Urothelium cell line (cell line): ENCODE results near the gene PLAC1.
A peak's percentile ranks its signal among the peaks of the same experiment; 100 is the strongest.

Experiments used
- DNase-seq: peaks from one replicate; pipeline ENCODE4 v3.0.0; 2011; ENCODE audit warnings: low spot score, mixed read lengths
- FAIRE-seq: peaks from 2 replicates; lab custom pipeline; 2011; peaks lifted over from hg19 to GRCh38; lab: Jason Lieb, UNC

Gene PLAC1

DNA sequence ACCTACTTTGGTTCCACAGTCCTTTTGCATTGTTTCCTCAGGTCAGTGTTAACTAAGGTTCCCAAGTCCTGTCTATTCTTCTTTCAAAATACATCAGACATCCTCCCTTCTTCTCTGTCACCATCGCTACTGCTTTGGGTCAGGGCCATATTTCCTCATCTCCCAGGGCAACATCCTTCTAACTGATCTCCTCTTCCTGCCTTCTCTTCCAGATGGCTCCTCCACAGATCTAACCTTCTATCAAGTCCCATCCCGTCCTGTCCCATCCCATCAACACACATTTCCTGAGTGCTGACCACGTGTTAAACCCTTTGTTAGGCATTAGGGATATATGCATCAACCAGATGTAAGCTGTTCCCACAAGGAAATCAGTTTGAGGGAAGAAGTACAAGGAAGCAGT is 25.9 kb downstream of the PLAC1 start:
- no peak for FAIRE-seq
- DNase-seq: no peak

DNA sequence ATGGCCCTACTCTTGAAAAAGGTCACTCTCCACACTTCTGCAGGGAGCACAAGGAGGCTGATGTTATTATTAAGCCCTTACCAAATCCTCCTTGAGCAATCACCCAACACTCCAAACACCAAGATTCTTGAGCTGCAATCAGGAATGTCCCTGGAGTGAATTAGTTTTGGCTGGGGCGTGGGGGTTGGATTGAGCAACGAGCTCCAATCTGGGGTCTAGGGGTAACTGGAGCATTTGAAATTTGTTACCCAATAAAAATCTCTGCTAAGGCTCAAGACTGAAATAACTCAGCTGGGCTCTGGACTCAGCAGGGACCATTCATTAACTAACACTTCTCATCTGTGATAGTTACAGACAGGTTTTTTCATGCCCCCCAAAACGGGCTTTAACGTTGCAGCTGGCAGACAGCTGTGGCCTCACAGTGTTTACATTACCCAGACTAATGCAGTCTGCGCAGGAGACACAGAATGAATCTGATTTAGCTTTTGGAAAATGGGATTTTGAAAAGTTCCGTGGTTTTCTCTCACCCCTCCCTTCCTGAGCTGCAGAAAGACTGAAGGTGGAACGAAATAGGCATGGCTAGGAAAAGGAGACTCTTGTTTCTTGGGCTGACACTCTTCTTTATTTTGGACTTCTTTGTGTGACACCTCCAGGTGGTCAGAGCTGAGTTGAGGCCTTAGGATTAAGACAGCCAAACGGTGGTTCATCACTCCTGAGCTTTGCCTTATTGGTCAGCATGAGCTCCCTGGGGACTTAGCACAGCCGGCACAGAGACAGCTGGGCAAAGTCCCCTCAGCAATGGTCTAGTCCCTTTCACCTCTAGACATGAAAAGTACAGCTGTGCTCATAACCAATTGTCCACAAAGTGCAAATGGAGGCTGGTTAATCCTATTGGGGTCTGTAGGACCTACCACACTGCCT is 26.6 kb downstream of the PLAC1 start:
- DNase-seq: no peak
- no peak for FAIRE-seq

DNA sequence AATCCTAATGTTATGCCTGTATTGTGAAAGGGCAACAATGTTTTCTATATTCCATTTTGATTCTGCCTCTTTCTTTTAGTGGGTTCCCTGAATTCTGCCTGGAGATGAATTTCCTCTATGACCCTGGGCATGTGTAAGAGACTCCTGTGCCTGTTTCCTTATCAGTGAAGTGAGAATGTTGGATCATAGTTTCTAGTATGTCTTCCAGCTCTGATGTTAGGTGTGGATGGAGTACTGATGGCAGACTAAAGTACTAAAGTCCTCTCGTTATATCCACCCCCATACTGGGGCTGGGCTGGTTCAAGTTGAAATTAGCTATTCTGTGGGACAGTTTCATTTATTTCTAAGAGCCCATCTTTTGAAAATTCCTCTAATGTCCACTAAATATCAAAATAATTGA is 29.6 kb downstream of the PLAC1 start:
- DNase-seq (no peak), FAIRE-seq (no peak)

DNA sequence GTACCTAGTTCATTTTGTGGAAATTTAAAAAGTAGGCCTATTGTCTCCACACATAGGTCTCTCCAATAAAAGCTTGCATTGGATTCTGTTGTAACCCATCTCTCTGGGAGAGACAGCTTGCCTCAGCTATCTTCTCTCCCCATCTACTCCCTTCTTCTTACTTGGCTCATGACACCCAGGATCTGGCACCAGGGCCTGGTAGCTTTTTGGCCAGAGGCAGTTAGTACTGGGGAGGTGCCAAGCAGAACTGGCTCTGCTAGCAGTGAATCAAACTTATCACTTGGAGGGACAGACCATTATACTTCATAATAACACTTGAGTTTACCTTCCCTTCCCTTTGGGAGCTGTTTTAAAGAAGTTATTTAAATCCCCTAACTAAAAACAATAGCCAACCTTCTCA is 31.8 kb downstream of the PLAC1 start:
- FAIRE-seq: no peak
- no peak for DNase-seq

DNA sequence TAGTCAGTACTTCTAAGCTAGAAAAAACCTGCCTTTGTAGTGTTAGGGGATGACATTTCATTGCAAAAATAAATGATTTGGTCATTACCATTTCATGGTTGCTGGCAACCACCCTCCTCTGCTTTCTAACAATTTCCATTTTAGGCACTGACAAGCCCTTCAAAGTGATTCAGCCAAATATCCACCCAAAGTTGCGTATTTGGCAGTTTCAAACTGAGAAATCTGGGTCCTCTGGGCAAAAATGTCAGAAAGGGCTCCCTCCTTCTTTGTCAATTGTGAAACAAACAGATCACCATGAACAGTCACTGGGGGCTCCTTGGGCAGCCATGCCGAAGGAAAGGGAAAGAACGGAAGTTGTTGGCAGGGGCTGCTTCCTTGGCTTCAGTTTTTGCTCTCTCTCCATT is 33.0 kb downstream of the PLAC1 start:
- DNase-seq (no peak), FAIRE-seq (no peak)

DNA sequence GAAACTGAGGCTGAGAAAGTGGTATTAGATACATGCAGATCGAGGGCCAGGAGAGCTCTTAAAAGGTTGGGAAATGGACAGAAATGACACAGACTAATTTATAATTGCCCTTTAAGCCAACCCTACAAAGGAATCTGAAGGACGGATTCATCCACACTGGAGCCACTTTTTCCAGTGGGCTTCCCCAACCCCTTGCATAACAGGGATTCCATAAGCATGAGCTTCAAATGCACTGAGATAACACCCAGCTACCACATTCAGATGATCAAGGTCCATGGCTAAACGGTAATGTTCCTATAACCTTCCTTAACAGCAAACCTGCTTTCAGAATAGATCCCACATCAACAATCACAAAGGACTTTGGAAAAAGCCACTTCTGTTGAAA is 34.2 kb downstream of the PLAC1 start:
- DNase-seq: no peak
- FAIRE-seq: no peak

DNA sequence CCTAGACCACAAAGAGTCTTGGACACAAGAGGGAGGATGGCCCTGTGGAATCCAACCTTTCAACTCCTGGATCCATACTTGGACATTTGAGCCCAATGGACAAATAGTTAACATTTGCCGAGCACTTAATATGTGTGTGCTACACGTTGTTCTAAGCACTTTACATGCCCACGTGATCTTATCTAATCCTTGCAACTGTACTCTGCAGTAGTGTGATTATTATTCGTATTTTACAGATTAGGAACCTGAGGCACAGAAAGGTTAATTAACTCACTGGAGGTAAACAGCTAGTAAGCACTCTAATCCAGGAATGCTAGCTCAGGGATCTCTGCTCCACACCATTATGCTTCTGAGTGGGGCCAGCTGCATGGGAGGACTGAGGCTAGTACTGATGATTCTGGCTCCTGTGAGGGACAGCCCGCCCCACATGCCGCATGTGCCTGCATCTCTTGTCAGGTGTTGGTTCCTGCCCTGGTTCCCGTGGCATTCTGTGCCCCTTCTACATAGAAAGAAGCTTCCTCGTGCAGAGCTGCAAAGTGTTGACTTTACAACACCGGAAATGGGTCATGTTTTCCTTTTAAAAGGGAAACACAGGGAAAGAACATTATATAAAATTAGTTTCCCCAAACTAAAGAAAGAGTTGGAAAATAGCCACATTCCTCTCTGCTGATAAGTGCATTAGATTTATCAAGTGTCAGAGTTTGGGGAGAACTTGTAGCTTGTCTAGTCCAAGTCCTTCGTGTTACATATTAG is 34.8 kb downstream of the PLAC1 start:
- DNase-seq: no peak
- no peak for FAIRE-seq

DNA sequence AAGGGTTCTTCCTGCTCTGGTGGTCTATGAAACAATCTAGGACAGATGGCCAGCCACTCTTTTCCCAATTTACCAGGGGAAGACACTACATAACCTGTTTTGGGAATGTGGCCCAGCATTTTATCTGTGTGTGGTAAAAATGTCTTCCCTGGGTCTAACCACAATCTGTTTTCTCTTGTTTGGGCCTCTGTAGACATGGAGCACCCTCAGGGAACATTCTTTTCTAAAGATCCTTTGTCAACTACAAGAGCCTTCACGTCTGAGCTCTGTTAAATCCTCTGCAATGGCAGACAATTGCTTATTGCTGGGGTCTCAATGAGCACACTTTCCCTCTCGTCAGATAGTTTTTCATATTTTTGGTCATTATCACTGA is 35.5 kb downstream of the PLAC1 start:
- DNase-seq: no peak
- FAIRE-seq: no peak

DNA sequence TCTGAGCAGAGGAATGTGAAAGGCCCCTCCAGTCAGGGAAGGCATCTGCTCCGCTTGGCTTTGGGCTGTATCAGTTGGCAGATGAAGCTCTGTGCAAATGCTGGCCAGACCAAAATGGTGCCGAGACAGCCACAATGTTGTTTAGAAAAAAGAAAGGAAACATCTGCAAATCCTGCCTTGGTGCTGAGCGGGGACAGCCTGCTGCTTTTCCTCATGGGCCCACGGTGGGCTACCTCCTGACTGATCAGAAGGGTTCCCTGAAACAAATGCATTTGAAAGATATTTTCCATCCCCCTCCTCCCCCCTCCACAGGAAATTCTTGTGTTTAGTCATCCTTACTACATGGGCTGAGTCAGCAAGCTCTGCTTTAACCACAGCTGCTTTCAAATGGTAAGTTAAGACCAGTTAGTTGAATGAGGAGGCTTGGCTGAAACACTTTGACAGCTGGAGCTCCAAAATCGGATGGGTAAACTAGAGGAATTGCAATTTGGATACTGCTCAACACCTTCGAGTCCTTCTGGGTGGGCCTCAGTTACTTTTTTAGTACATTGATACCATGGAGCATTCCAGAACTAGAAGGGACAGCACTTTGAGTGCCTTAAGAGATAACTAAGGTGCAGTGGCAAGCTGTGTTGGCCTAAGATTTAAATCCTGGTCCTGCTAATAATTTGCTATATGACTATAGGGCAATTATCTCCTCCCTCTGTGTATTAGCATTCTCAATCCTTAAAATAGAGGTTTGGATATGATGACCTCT is 36.0 kb downstream of the PLAC1 start:
- peak; percentile 57 for DNase-seq

DNA sequence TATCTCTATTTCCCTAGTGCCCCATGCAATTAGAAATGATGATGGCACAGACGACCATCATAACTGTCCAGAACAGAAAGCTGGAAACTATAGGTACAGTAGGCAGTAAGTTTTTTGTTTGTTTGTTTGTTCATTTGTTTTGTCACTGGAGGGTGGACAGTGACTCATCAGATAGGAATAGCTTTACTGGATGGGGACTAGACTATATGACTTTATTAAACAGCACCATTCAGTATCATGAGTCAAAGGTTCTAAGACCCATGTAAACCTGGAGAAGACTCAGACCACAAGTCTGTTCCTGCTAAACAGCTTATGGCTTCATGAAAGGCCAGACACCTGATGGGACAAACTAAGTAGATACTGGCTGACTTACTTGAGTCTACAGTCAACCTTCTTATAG is 38.4 kb downstream of the PLAC1 start:
- DNase-seq (no peak), FAIRE-seq (no peak)

More for the DNA sequence above, 36.0 kb downstream of the PLAC1 start:
- FAIRE-seq: no peak

DNA sequence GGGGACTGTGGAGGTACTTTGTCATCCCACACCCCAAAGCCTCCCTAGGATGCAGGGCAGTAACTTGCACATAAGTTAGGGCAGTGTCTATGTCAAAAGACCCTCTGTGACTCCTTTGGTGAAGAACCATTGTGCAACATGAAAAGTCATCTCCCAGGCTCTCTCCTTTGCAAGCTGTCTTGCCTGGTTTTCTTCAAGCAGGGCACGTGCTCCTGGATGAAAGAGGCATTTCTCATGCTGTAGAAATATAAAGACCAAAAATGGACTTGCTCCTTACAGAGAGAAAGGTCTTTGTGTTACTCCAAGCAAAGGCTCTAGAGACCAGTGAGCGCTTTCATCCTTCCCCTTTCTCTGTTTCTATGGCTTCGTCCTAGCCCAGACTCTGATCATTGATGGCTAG is 44.9 kb downstream of the PLAC1 start:
- DNase-seq (no peak), FAIRE-seq (no peak)

DNA sequence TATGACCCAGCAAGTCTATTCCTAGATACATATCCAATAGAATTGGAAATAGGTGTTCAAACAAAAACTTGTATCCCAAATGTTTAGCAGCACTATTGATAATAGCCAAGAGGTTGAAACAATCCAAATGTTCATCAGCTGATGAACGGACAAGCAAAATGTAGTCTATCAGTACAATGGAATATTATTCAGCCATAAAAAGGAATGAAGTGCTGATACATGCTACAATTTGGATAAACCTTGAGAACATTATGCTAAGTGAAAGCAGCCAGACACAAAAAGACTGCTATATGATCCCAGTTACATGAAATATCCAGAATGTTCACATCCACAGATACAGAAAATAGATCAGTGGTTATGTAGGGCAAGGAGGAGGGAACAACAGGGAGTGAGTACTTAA is 50.1 kb downstream of the PLAC1 start:
- FAIRE-seq (no peak), DNase-seq (no peak)

DNA sequence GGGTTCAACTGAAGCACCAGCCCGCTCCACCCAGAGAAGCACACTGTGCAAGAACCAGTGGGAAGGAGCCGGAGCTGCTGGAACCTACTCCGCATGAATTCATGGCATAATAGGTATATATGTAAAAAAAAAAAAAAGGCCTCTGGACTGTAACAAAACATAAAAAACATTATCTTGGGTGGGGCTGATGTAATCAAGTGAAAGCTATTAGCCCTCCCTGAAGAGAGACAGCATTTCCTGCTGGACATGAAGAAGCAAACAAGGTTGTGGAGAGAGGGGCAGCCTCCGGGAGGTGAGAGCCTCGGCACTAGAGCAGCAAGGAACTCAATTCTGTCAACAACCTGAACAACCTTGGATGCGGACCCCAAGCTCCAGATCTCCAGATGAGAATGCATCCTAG is 50.7 kb downstream of the PLAC1 start:
- FAIRE-seq (no peak), DNase-seq (no peak)

DNA sequence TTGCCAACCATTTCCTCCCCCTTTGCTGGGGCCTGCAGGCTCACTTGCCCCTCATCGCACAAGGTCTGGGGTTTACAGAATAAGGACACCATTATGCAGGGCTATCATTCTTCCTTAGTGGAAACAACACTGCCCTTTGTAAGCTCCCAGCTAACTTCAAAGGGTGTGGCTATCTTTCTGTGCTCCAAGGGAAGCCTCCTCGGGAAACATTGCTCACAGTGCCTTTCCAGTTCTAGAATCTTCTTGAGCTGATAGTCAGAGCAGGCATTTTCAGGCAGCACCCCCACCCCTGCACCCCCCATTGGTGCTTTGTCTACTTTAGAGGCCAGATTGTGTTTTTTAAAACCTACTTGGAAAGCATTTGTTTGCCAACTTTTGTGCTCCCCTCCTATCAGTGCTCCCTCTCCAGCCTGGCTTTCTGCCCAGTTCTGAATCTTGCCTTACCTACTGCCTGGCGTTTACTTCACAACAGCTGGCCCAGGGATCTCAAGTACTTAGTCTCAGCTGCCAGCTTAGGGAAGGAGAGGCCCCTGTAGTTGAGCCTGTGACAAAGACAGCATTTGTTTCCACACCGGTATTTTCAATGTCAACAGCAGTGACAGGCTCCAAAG is 53.5 kb downstream of the PLAC1 start:
- FAIRE-seq (no peak), DNase-seq (peak; percentile 17)

DNA sequence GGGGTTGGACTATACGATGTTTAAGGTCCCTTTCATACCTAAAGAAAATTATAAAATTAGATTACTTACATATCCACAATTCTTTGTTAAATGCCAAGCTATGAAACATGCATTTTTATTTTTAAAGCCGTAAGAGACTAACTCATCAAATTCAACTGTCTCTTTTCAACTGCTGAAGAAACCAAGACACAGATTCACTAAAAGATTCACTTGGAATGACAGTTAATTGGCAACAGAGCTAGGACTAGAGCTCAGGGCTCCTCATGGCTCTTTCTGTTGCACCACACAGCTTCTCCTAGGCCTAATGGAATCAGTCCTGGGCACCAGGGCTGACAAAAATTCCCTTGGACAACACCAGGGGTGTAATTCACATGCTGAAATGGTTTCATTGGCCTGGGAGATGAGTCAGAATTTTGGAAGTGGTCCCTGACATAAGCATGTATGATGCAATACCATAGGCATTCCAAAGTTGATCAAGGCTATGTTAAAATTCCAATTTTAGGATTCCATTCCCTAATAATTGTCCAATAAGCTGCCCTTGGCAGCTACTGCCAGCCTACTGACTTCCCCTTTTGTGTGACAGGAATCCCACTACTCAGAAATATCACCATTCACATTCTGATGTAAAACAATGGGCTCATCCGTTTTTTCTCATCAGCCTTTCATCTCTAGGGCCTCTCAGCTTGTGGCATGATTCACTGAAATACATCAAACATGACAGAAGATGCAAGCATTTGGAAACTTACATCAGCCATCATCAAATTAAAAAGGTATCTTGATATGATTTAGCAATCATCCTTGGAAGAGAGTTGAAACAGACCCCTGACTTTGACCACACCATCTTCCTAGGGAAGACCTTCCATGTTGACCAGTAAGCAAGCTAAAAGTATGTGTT is 54.2 kb downstream of the PLAC1 start:
- DNase-seq (peak; percentile 49), FAIRE-seq (no peak)

DNA sequence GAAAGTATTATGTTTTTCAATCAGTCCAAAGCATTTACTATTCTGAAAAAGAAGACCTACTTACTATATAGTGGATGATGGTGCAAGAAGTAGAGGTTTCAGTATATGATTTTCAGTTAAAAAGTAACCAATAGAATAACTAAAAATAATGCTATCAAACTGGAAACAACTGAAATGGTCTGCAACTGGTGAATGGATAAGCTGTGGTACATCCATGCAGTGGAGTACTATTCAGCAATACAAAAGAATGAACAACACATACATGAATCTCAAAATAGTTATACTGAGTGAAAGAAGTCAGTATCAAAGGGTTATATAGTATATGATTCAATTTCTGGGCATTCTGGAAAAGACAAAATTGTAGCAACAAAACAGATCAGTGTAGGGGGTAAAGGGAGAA is 55.9 kb downstream of the PLAC1 start:
- DNase-seq (no peak), FAIRE-seq (no peak)

DNA sequence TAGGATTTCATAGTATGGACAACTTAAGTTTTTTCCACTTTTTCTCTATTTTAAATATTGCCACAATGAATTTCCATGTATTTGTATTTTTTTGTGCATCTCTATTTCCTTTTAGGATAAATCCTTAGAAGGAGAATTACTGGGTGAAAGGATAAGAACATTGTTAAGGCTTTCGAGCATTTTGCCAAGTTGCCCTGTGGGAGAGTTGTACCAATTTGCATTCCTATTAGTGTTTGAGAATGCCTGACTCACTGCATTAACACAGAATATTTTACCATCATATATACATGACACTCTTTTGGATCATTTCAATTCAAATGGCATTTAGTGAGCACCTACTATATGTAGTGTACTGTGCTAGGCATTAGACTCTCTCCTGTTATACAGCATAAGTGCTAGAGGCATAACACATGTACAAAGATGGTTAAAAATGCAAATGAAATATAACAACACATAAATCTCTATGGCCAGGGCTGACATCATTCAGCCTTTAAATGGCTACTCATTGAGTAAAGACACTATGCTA is 57.0 kb downstream of the PLAC1 start:
- no peak for DNase-seq
- no peak for FAIRE-seq

DNA sequence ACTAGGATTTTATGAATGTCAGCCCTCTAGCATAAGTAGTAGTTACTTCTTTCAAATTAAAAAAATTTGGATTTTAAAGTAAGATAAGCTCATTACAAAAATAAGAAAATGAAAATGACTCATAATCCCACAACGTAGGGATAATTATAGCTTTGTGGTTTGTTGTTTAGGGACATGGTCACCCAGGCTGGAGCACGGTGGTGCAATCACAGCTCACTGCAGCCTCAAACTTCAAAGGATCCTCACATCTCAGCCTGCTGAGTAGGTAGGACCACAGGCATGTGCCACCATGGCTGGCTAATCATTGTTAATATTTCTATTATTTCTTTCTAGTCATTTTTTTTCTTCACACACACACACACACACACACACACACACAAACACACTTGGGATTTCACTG is 57.6 kb downstream of the PLAC1 start:
- DNase-seq (no peak), FAIRE-seq (no peak)

DNA sequence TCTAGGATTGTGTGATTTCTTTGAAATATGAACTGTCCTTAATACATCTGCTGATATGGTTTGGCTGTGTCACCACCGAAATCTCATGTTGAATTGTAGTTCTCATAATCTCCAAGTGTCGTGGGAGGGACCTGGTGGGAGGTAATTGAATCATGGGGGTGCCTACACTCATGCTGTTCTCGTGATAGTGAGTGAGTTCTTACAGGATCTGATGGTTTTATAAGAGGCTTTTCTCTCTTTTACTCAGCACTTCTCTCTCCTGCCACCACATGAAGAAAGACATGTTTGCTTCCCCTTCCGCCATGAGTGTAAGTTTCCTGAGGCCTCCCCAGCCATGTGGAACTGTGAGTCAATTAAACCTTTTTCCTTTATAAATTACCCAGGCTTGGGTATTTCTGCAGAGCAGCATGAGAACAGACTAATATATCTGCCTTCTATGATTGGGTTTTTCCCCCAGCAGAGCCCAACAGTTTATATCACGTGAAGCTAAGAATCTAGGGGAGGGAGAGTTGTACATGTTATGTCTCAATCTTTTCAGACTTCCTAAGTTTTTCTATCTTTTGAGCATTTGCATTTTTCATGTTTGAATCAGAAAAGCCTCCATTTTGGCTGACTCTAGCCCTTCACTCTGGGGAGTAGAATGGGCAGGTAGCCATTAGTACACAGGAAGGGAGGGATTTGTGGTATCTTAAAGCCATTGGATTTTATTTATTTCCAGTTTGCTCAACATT is 58.9 kb downstream of the PLAC1 start:
- FAIRE-seq: no peak
- no peak for DNase-seq
